GM23248 (cell line): ENCODE measurements around the gene UBE2I. TPM values are rescaled to one million over a fixed set of nuclear protein-coding genes. Genes with fewer than 3 reads are reported as not detected.
A peak's percentile ranks its signal among the peaks of the same experiment; 100 is the strongest.

Experiments
- DNase-seq: peaks from one replicate; pipeline ENCODE4 v3.0.0-alpha.2; 2015
- H2AFZ ChIP-seq: fragments of 200-600 bp; sonication (generic); 2 replicates; pipeline ENCODE4 v1.6.1; 2016; ENCODE audit warnings: antibody characterized with exemption
- H3F3A ChIP-seq: fragments of 200-600 bp; sonication (generic); 2 replicates; pipeline ENCODE4 v1.6.1; 2016; ENCODE audit warnings: mild to moderate bottlenecking, antibody characterized with exemption, mixed run types; ENCODE audit not compliant: insufficient read depth
- H3K27ac ChIP-seq: fragments of 200-600 bp; sonication (generic); 2 replicates; pipeline ENCODE4 v1.5.1; 2016; ENCODE audit warnings: mild to moderate bottlenecking
- H3K27me3 ChIP-seq: fragments of 200-600 bp; sonication (generic); replicated peaks from 2 replicates; pipeline ENCODE4 v1.6.1; 2016; ENCODE audit warnings: mild to moderate bottlenecking; ENCODE audit not compliant: insufficient read depth
- H3K36me3 ChIP-seq: fragments of 200-600 bp; sonication (generic); 2 replicates; pipeline ENCODE4 v1.6.1; 2016; ENCODE audit warnings: low read depth, mild to moderate bottlenecking
- H3K4me1 ChIP-seq: fragments of 200-600 bp; sonication (generic); 2 replicates; pipeline ENCODE4 v1.6.1; 2016; ENCODE audit warnings: mild to moderate bottlenecking; ENCODE audit not compliant: insufficient read depth
- H3K4me2 ChIP-seq: fragments of 200-600 bp; sonication (generic); one replicate; pipeline ENCODE4 v1.6.1; 2016; ENCODE audit warnings: mild to moderate bottlenecking; ENCODE audit not compliant: unreplicated experiment
- H3K4me3 ChIP-seq: fragments of 200-600 bp; sonication (generic); 2 replicates; pipeline ENCODE4 v1.5.1; 2016; ENCODE audit warnings: mild to moderate bottlenecking
- H3K79me2 ChIP-seq: fragments of 200-600 bp; sonication (generic); 2 replicates; pipeline ENCODE4 v1.6.1; 2016; ENCODE audit warnings: mild to moderate bottlenecking; ENCODE audit not compliant: insufficient read depth
- H3K9ac ChIP-seq: fragments of 200-600 bp; sonication (generic); 2 replicates; pipeline ENCODE4 v1.6.1; 2016; ENCODE audit warnings: mild to moderate bottlenecking
- H3K9me2 ChIP-seq: fragments of 200-600 bp; sonication (generic); 2 replicates; pipeline ENCODE4 v1.6.1; 2016; ENCODE audit warnings: mixed run types, mild to moderate bottlenecking, moderate library complexity; ENCODE audit not compliant: insufficient read depth
- H3K9me3 ChIP-seq: fragments of 200-600 bp; sonication (generic); one replicate; pipeline ENCODE4 v1.6.1; 2017; ENCODE audit warnings: low read depth
- H4K20me1 ChIP-seq: fragments of 200-600 bp; sonication (generic); 2 replicates; pipeline ENCODE4 v1.6.0; 2016; ENCODE audit not compliant: insufficient read depth
- EZH2 ChIP-seq: fragments of 200-600 bp; sonication (generic); IDR thresholded peaks from 2 replicates; pipeline ENCODE4 v1.6.1; 2018; ENCODE audit warnings: antibody characterized with exemption, mild to moderate bottlenecking; ENCODE audit not compliant: insufficient read depth, poor library complexity, severe bottlenecking
- EZH2phosphoT487 ChIP-seq: fragments of 200-600 bp; sonication (generic); IDR thresholded peaks from 2 replicates; pipeline ENCODE4 v1.6.1; 2018; ENCODE audit warnings: antibody characterized with exemption, moderate library complexity, mild to moderate bottlenecking, low read depth; ENCODE audit not compliant: insufficient read depth
- WGBS, 2 experiments: methylation state at CpG; one replicate each; pipeline ENCODE4 v1.1.6; 2015 to 2017; ENCODE audit warnings: low lambda C conversion rate in 2 of 2, low coverage in 1 of 2; ENCODE audit errors: missing lambda C conversion rate in 2 of 2; 5-methylcytosine and 5-hydroxymethylcytosine counted together
- in situ Hi-C: fragments of 300-500 bp; cut with MboI; formaldehyde crosslinking; loops from 2 replicates; pipeline ENCODE4 v1.15.0; 2020
- polyA plus RNA-seq: library from polyadenylated mRNA; unstranded; fragments of >200 nt; fragmentation: Nextera tagmentation; extraction: Ambion mirVana; gene quantifications from 2 replicates; pipeline ENCODE4 v1.2.1, GENCODE V29; 2016
- total RNA-seq: library from RNA; depleted of rRNA; stranded (reverse); fragments of >200 nt; shearing (Covaris generic); gene quantifications from 2 replicates; pipeline ENCODE4 v1.2.3, GENCODE V29; 2014

UBE2I gene
- total and polyA plus RNA-seq, 2 experiments from 2014 or later: 77.7 to 134 TPM

DNA sequence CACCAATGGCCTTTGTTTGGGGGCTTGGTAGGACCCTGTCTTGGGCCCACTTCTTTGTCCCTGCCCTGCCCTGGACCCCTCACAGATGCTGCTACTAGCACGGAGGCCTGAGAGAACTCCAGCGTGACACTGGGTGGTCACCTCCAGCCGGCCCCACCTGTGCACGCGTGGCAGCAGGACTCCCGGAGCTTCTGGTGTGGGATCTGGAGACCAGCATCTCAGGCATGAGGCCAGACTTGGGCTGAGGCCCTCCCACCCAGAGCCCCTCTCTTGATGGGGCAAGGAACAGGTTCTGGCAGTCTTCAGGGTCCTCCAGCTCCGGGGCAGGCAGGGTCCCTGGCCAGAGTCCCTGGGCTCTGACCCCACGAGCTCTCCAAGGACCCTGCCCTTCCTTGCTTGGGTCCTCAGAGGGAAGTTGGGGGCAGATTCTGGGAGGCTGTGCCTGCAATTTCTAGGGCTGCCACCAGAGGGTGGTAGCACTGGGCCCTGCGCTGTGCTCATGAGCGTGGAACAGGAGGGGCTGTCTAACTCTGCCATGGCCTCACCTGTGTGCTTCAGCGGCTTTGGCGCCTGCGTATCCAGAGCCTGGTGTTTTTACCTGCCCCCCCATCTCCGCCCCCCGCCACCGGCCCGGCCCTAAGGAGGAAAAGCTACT lies 21.0 kb downstream of the UBE2I start:
- no peak for TF ChIP-seq EZH2phosphoT487
- no peak for TF ChIP-seq EZH2
- H3F3A ChIP-seq: no peaks in the 10 kb centered on the region
- peaks cover 34% of the 10 kb centered on the region for H3K27me3 ChIP-seq
- no peaks in the 10 kb centered on the region for H4K20me1 ChIP-seq
- H2AFZ ChIP-seq: no peak overlapping the region
- no peak overlapping the region for H3K4me3 ChIP-seq
- H3K79me2 ChIP-seq: no peaks in the 10 kb centered on the region
- no peaks in the 10 kb centered on the region for H3K9me3 ChIP-seq
- H3K9ac ChIP-seq: no peak overlapping the region
- 54 to 60% methylated on average over 15 to 17 of the region's 17 CpGs for WGBS, 2 experiments
- no peaks in the 10 kb centered on the region for H3K9me2 ChIP-seq
- no peak overlapping the region for H3K4me2 ChIP-seq
- no peaks in the 10 kb centered on the region for H3K4me1 ChIP-seq
- in situ Hi-C loops: no loop called here
- no peak for DNase-seq
- H3K27ac ChIP-seq: no peak overlapping the region
- no peaks in the 10 kb centered on the region for H3K36me3 ChIP-seq

DNA sequence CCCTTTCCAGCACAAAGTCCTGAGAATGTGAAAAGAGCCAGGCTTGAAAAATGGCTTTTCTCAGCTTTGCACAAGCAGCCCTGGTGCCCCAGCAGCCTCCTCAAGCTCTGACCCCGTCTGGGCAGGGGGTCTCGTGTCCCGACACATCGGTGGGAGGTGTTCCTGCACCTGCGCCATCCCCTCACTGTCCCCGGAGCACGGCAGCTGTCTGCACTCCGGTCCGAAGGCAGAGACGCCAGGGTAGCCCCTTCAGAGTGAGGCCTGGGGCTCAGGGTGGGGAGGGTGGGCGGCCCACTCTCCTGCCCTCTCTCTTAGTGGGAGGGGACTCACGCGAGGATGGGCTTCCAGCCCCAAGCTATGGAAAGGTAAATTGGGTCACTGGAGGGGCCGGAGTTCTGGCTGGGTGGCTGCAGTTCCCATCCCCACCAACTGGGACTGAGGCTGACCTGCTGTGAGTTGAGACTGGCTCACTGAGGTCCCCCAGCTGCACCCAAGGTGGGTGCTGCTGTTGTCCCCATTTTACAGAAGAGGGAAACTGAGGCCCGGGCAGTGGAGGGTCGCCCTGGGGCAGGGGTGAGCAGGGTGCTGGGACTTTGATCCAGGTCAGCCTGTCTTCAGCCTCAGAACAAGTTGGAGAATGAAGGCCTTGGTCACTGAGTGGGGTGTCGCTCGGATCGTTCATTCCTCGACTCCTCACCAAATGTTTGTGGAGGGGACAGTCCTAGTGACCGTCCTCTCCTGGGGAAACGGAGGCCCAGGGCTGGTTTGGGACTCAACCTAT lies 21.7 kb downstream of the UBE2I start:
- Histone ChIP-seq H3K9ac (no peak overlapping the region), H3K4me1 (no peaks in the 10 kb centered on the region), H3K36me3 (no peaks in the 10 kb centered on the region), H3K9me3 (no peaks in the 10 kb centered on the region), H4K20me1 (no peaks in the 10 kb centered on the region), H2AFZ (no peak overlapping the region), H3K9me2 (no peaks in the 10 kb centered on the region), H3K4me3 (no peak overlapping the region), H3K4me2 (no peak overlapping the region), H3F3A (no peaks in the 10 kb centered on the region), H3K79me2 (no peaks in the 10 kb centered on the region), H3K27me3 (peaks cover 36% of the 10 kb centered on the region), H3K27ac (no peak overlapping the region)
- 25 to 29% methylated on average over 20 to 22 of the region's 22 CpGs for WGBS, 2 experiments
- DNase-seq: no peak
- no peak for TF ChIP-seq EZH2phosphoT487
- no peak for TF ChIP-seq EZH2
- in situ Hi-C loops: no loop called here

DNA sequence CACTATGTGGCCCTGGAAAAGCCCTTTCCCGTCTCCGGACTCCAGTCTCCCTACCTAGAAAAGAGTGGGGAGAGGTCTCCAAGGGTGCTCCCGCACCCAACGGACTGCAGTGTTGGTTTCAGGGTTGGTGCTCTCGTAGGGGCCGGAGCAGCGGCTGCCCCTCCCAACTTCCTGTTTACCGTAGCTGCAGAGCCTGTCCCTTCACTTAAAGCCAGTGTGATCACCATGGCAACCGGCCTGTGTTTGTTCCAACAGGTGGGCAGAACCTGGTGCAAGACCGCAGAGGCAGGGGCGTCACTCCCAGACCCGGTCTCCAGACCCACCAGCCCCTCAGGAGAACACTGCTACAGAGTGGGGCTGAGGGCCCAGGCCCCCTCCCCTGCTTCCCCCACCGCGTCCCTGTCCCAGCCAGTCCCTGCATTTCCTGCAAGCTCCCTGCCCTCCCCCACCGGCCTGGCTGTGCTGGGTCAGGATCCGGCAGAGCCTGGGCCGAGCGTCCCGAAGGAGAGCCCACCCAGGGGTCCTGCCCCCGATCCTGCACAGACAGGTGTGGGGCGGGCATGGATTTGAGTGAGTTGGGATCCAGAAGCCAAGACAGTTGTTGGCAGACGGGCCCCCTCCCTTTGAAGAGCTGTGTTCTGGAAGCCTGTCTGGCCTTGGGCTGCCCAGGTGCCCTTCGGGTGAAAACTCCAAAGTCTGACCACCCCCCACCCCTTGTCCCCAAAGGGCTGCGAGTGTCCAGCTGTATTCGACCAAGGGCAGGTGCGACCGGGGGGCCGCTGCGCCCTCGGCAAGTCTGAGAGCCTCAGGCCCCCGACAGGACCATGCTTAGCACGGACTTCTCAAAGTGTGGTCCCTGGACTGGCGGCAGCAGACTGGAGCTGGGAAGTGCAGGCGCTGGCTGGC lies 22.5 kb downstream of the UBE2I start:
- H3K36me3 ChIP-seq: no peaks in the 10 kb centered on the region
- H4K20me1 ChIP-seq: no peaks in the 10 kb centered on the region
- no peaks in the 10 kb centered on the region for H3F3A ChIP-seq
- H3K4me2 ChIP-seq: no peak overlapping the region
- H3K4me3 ChIP-seq: no peak overlapping the region
- H3K4me1 ChIP-seq: no peaks in the 10 kb centered on the region
- H2AFZ ChIP-seq: no peak overlapping the region
- H3K9ac ChIP-seq: no peak overlapping the region
- in situ Hi-C loops: no loop called here
- DNase-seq: peak; percentile 63
- H3K27ac ChIP-seq: no peak overlapping the region
- 3 to 4% methylated on average over 34 of the region's 34 CpGs for WGBS, 2 experiments
- H3K27me3 ChIP-seq: peaks cover 36% of the 10 kb centered on the region
- H3K79me2 ChIP-seq: no peaks in the 10 kb centered on the region
- no peaks in the 10 kb centered on the region for H3K9me3 ChIP-seq
- no peaks in the 10 kb centered on the region for H3K9me2 ChIP-seq
- TF ChIP-seq EZH2phosphoT487 (0 out of 2 replicates have a peak, but pooled peaks have one; percentile 23), EZH2 (peak; percentile 80)

DNA sequence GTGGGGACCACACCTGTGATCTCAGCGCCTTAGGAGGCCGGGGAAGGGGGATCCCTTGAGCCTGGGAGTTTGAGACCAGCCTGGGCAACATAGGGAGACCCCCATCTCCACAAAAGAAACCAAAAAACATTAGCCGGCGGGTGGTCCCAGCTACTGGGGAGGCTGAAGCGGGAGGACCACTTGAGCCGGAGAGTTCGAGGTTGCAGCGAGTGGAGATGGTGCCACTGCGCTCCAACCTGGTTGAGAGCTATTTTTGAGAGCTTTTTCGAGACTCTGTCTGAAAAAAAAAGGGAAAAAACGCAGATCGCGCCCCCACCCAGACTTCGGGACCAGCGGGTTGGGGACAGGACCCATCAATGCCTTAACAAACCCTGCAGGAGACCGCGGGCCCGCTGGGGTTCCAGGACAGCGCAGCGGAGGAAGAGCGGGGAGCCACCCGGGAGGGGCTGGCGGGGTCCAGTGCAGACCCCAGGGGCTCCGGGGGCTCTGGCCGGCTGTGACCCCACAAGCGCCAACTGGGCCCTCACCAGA lies 23.2 kb downstream of the UBE2I start:
- in situ Hi-C loops: no loop called here
- no peak overlapping the region for H3K27ac ChIP-seq

More for the DNA sequence above, 23.2 kb downstream of the UBE2I start:
- Histone ChIP-seq H3K36me3 (no peaks in the 10 kb centered on the region), H3K4me3 (no peak overlapping the region), H3F3A (no peaks in the 10 kb centered on the region), H4K20me1 (no peaks in the 10 kb centered on the region), H3K4me2 (no peak overlapping the region), H3K9ac (no peak overlapping the region), H3K9me3 (no peaks in the 10 kb centered on the region), H3K79me2 (no peaks in the 10 kb centered on the region), H3K9me2 (no peaks in the 10 kb centered on the region), H2AFZ (no peak overlapping the region), H3K4me1 (no peaks in the 10 kb centered on the region), H3K27me3 (peaks cover 36% of the 10 kb centered on the region)
- 9% methylated on average over 21 to 26 of the region's 26 CpGs for WGBS, 2 experiments
- TF ChIP-seq EZH2phosphoT487 (no peak), EZH2 (peak; percentile 91)
- no peak for DNase-seq
